Testis (tissue), 3 donors: Measurements from ENCODE around the gene CAPZB. TPM values are rescaled to one million over a fixed set of nuclear protein-coding genes. Genes with fewer than 3 reads are reported as not detected.

Experiments
- DNase-seq: peaks from one replicate; pipeline ENCODE4 v3.0.0-alpha.2; 2019
- H3K27ac ChIP-seq, 2 donors: fragments of 200-600 bp; sonication (generic); one replicate each; pipeline ENCODE4 v1.5.1; 2019
- H3K27me3 ChIP-seq: fragments of 200-600 bp; sonication (generic); one replicate; pipeline ENCODE4 v1.5.1; 2019
- H3K36me3 ChIP-seq: fragments of 200-600 bp; sonication (generic); one replicate; pipeline ENCODE4 v1.5.1; 2017; ENCODE audit warnings: low read depth; ENCODE audit errors: missing control alignments
- H3K4me1 ChIP-seq: fragments of 200-600 bp; sonication (generic); one replicate; pipeline ENCODE4 v1.5.1; 2019
- H3K4me3 ChIP-seq, 2 donors: fragments of 200-600 bp; sonication (generic); one replicate each; pipeline ENCODE4 v1.5.1; 2017 to 2019
- H3K9me3 ChIP-seq: fragments of 200-600 bp; sonication (generic); one replicate; pipeline ENCODE4 v1.5.1; 2017
- CTCF ChIP-seq, 3 experiments: fragments of 450-650 bp in 2 of 3; fragments of 200-600 bp in 1 of 3; sonication (generic) in 1 of 3; IDR thresholded peaks; one replicate each; pipeline ENCODE4 v1.5.1; 2016 to 2019; ENCODE audit warnings: antibody characterized with exemption in 3 of 3, mild to moderate bottlenecking in 2 of 3, moderate library complexity in 1 of 3
- POLR2A ChIP-seq: fragments of 450-650 bp; IDR thresholded peaks from one replicate; pipeline ENCODE4 v1.6.1; 2017; ENCODE audit warnings: antibody characterized with exemption, mild to moderate bottlenecking, moderate library complexity
- whole genome bisulfite sequencing, 2 donors: methylation state at CpG; one replicate each; pipeline ENCODE4 v1.1.5; 2018; 5-methylcytosine and 5-hydroxymethylcytosine counted together
- intact Hi-C: fragments of 100-400 bp; cut with DNase I; formaldehyde crosslinking; loops from one replicate; pipeline ENCODE4 v1.15.1; 2023; ENCODE audit warnings: low total_unique reads
- polyA plus RNA-seq: library from polyadenylated mRNA; stranded (reverse); fragments of 350-450 nt; fragmentation: Illumina TruSeq; extraction: RNeasy Lipid Tissue Mini Kit (QIAGEN cat#74804); gene quantifications from one replicate; pipeline ENCODE4 v1.2.3, GENCODE V29; 2014; ENCODE audit warnings: low read depth, low replicate concordance; ENCODE audit not compliant: insufficient read depth
- total RNA-seq, 2 donors: library from RNA; depleted of rRNA; stranded (reverse); fragments of >200 nt; gene quantifications; one replicate each; pipeline ENCODE4 v1.2.3, GENCODE V29; 2016

CAPZB gene
- total and polyA plus RNA-seq, 3 donors from 2014 or later: 147 to 502 (median 207) TPM

- Histone ChIP-seq H3K4me3 (no peak overlapping the region), H3K36me3 (no peaks in the 10 kb centered on the region), H3K27me3 (no peaks in the 10 kb centered on the region), H3K4me1 (peaks cover 20% of the 10 kb centered on the region), H3K9me3 (no peaks in the 10 kb centered on the region), H3K27ac (peak overlapping the region; percentile 23 to 72)
- TF ChIP-seq POLR2A (no peak), CTCF (IDR thresholded peaks at IDR 0.05) (no peak)
- no peak for DNase-seq
- 79 to 85% methylated on average over 9 of the region's 9 CpGs for WGBS, 2 donors
- intact Hi-C loops: no loop called here
These were observed 100.1 kb downstream of the CAPZB start for GRCh38 chr1:19385221-19385620.

DNA sequence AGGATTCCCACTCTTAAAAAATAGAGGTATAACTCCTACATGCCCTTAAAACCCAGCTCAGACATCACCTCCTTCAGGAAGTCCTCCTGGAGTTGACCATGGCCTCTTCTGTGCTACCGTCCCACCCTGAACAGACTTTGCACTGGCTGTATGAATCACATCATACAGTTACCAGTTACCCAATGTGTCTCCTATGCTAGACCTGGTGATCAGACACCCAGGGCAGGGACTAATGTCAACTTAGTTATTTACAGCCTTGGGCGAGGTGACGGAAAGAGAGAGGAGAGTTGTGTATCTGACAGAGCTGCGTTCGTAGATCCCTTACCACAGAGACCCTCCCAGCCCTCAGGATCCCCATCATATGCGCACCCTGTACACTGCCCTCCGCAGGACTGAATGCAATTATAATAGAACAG is 100.6 kb downstream of the CAPZB start:
- no peaks in the 10 kb centered on the region for H3K9me3 ChIP-seq
- no peak overlapping the region for H3K27ac ChIP-seq
- H3K4me3 ChIP-seq: no peak overlapping the region
- TF ChIP-seq POLR2A: no peak
- TF ChIP-seq CTCF (IDR thresholded peaks at IDR 0.05): no peak
- no peaks in the 10 kb centered on the region for H3K27me3 ChIP-seq
- H3K4me1 ChIP-seq: peaks cover 15% of the 10 kb centered on the region
- intact Hi-C loops: no loop called here
- no peak for DNase-seq
- WGBS, 2 donors: 95 to 97% methylated on average over 7 of the region's 7 CpGs
- no peaks in the 10 kb centered on the region for H3K36me3 ChIP-seq

DNA sequence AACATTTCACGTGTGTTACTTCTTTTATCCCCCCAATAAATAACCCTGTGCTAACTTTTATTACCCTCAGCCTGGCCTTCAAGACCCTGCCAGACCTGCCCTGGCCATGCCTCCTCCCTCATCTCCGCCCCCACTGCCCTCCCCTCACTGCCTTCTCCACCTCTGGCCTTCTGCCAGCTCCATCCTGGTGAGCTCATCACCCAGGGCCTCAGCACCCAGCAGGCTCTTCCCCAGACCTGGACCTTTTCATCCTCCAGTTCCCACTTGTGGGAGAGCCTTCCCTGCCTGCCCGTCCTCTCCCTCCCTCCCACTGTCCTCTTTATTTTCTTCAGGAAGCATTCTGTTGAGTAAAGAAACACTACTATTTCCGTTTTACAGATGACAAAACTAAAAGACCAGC is 101.2 kb downstream of the CAPZB start:
- intact Hi-C loops: no loop called here

DNA sequence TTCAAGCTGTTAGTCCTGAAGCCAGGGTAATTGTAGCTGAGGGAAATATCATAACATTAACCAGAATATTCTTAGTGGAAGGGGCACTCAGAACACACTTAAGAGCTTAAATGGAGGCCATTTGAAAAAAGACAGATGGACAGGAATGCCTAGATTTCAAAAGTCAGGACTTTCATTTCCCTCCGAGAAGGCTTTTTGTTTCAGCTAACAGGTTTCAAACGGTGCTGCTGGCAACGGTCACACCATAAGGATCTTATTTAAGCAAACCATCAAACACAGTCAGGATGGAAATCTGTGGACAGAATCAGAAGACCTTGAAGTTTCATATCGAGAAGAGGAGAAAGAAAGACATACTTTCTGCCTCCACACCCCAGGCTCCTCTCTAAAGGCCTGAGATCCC is 103.1 kb downstream of the CAPZB start:
- H3K4me3 ChIP-seq: no peak overlapping the region
- no peaks in the 10 kb centered on the region for H3K36me3 ChIP-seq
- no peaks in the 10 kb centered on the region for H3K27me3 ChIP-seq
- peaks cover 14% of the 10 kb centered on the region for H3K4me1 ChIP-seq
- H3K9me3 ChIP-seq: no peaks in the 10 kb centered on the region
- intact Hi-C loops: no loop called here
- H3K27ac ChIP-seq: no peak overlapping the region
- no peak for TF ChIP-seq CTCF (IDR thresholded peaks at IDR 0.05)
- TF ChIP-seq POLR2A: no peak
- WGBS, 2 donors: 62 to 71% methylated on average over 4 of the region's 4 CpGs
- DNase-seq: no peak

More for the DNA sequence above, 101.2 kb downstream of the CAPZB start:
- Histone ChIP-seq H3K4me1 (peaks cover 14% of the 10 kb centered on the region), H3K9me3 (no peaks in the 10 kb centered on the region), H3K27ac (no peak overlapping the region), H3K36me3 (no peaks in the 10 kb centered on the region), H3K27me3 (no peaks in the 10 kb centered on the region), H3K4me3 (no peak overlapping the region)
- TF ChIP-seq CTCF (IDR thresholded peaks at IDR 0.05): no peak
- no peak for TF ChIP-seq POLR2A
- DNase-seq: peak; percentile 44
- WGBS, 2 donors: 60 to 82% methylated on average over 4 of the region's 4 CpGs

DNA sequence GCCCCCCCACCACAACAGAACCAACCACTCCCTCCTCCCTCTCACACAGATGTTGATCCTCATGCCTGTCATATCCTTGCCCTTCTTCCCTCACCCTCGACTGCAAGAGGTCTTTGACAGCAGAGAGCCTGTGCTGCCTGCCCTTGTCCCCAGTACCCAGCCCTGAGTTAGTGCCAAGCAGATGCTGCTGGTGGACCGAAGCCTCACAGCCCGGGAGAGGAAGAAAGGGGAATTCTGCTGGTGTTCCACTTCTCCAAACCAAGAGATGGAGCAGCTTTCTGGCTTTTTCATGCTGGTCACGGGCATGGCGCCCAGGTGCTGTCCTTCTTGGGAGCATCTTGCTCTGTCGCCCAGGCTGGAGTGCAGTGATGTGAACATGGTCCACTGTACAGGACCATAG is 104.1 kb downstream of the CAPZB start:
- H3K27ac ChIP-seq: no peak overlapping the region
- no peaks in the 10 kb centered on the region for H3K36me3 ChIP-seq
- TF ChIP-seq CTCF (IDR thresholded peaks at IDR 0.05): no peak
- no peak for TF ChIP-seq POLR2A
- 69 to 74% methylated on average over 6 of the region's 6 CpGs for WGBS, 2 donors
- H3K4me1 ChIP-seq: peaks cover 11% of the 10 kb centered on the region
- H3K27me3 ChIP-seq: no peaks in the 10 kb centered on the region
- no peak overlapping the region for H3K4me3 ChIP-seq
- H3K9me3 ChIP-seq: no peaks in the 10 kb centered on the region
- intact Hi-C loops: no loop called here
- DNase-seq: no peak
